ENCODE measurements around the gene RDM1.

RDM1 gene

GRCh38 chr17:35875072-35875799 lies 55.3 kb downstream of the RDM1 start:
- DNase-seq (ENCODE audit: low read depth in 1 of 2, low spot score in 1 of 2), result no peak

- no peak for DNase-seq (ENCODE audit: low read depth in 1 of 2, low spot score in 1 of 2)
These were observed 58.2 kb downstream of the RDM1 start for GRCh38 chr17:35872196-35872980.

GRCh38 chr17:35870906-35871819 lies 59.4 kb downstream of the RDM1 start:
- no peak for DNase-seq (ENCODE audit: low read depth in 1 of 2, low spot score in 1 of 2)

GRCh38 chr17:35868737-35869136 lies 61.8 kb downstream of the RDM1 start, which contains the start of gene HEATR9:
TSS of gene HEATR9 (minus strand) at chr17:35868891. CDS start at chr17:35868742, 149 bp downstream.
- DNase-seq (ENCODE audit: low read depth in 1 of 2, low spot score in 1 of 2), result no peak
